Measurements from ENCODE around the gene MAN2B2.
"Not testable (repeated sequence)": the region's sequence is repeated elsewhere in the genome, so short reads cannot be mapped to it uniquely, and the experiment has no call there.

Gene MAN2B2

GRCh38 chr4:6643141-6643847 lies 68.3 kb downstream of the MAN2B2 start:
- DNase-seq (ENCODE audit: low read depth in 2 of 2) = no peak

DNA sequence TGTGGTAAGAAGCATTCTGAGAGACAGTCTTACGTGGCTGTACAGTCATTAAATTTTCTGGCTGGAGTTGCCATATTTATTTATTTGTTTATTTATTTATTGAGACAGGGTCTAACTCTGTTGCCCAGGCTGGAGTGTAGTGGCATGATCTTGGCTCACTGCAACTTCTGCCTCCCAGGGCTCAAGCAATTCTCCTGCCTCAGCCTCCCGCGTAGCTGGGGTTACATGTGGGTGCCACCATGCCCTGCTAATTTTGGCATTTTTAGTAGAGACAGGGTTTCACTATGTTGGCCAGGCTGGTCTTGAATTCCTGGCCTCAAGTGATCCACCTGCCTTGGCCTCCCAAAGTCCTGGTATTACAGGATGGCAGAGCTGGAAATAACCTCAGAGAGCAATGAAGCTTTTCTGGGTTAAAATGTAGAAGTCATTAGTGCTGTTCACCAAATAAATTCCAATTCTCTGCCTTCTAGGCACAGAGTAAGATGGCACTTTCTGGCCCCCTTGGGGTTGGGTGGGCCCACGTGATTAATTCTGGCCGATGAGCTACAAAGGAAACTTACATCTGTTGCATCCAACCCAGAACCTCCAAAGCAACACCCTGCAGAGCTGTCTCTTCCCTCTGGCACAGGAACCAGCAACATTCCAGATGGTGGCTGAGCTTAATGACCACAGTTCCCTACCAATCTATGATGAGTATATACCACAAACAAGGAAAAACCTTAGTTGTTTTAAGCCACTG lies 70.0 kb downstream of the MAN2B2 start:
- no peak for DNase-seq (ENCODE audit: low read depth in 2 of 2)

GRCh38 chr4:6647169-6647568 lies 72.2 kb downstream of the MAN2B2 start:
- DNase-seq (ENCODE audit: low read depth in 2 of 2) = no peak

GRCh38 chr4:6647582-6648230 lies 72.7 kb downstream of the MAN2B2 start:
- DNase-seq (ENCODE audit: low read depth in 2 of 2) = no peak

- no peak for DNase-seq (ENCODE audit: low read depth in 2 of 2)
Measured at GRCh38 chr4:6649216-6649615, 74.2 kb downstream of the MAN2B2 start.

- not testable (repeated sequence) for DNase-seq (ENCODE audit: low read depth in 2 of 2)
Measured at GRCh38 chr4:6654211-6654610, 79.2 kb downstream of the MAN2B2 start.

GRCh38 chr4:6655291-6655690 lies 80.3 kb downstream of the MAN2B2 start:
- DNase-seq (ENCODE audit: low read depth in 2 of 2) = not testable (repeated sequence)

- DNase-seq (ENCODE audit: low read depth in 2 of 2) = no peak
Measured at GRCh38 chr4:6655924-6656323, 80.9 kb downstream of the MAN2B2 start.

GRCh38 chr4:6657242-6658208 lies 82.5 kb downstream of the MAN2B2 start:
- DNase-seq (ENCODE audit: low read depth in 2 of 2) = no peak

DNA sequence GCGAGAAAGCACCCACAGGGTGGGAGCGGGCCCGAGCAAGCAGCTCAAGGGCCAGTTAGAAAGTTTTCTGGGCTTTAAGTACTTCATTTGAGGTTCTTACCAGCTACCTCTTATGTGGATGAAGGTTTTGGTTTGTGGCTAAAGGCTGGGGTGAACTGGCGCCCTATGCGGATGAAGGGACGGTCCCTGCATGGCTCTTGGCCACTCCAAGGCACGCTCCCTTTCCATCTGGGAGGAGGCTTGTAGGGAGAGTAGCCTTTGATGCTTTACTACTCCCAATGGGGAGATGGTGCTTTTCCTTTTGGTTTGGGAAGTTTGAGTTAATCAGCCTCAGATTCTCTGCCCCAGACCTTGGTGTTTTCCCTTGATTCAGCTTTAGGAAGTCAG lies 83.2 kb downstream of the MAN2B2 start:
- DNase-seq (ENCODE audit: low read depth in 2 of 2) = no peak

- peak in 1 of 2 donors; percentile 31 for DNase-seq (ENCODE audit: low read depth in 2 of 2)
Measured at GRCh38 chr4:6658597-6659075, 83.6 kb downstream of the MAN2B2 start.

DNA sequence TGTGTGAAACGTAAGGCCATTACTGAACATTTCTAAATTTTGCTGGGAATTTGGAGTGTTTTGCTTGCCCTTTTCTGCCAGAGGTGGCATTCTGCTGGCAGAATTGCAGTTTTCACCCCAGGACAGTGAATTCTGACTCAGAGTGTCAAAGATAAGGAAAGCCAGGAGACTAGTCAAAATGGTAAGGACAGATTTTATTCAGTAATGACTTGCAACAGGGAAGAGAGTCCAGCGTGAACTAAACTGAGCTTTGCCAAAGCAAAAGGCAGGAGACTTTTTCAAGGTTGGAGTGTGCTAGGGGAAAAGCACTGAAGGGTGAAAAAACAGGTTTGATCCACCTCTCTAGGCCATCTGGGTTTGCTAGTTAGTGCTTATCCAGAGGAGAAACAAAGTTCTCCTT lies 84.9 kb downstream of the MAN2B2 start:
- no peak for DNase-seq (ENCODE audit: low read depth in 2 of 2)

GRCh38 chr4:6660430-6660829 lies 85.4 kb downstream of the MAN2B2 start:
- DNase-seq (ENCODE audit: low read depth in 2 of 2) = no peak

GRCh38 chr4:6662591-6662990 lies 87.6 kb downstream of the MAN2B2 start:
- DNase-seq (ENCODE audit: low read depth in 2 of 2) = no peak

- DNase-seq (ENCODE audit: low read depth in 2 of 2) = no peak
Measured at GRCh38 chr4:6663596-6664393, 88.8 kb downstream of the MAN2B2 start.

DNA sequence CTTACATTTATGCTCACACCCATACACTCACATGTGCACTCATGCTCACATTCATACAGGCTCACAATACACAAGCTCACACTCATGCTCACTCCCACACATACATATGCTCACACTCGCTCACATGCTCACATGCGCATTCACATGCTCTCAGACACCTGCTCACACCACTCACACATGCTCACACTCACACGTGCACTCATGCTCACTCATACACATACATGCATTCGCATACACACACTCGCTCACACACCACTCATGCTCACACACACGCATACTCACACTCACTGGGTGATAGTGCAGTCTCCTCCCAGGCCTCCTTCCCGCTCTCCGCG lies 90.3 kb downstream of the MAN2B2 start:
- no peak for DNase-seq (ENCODE audit: low read depth in 2 of 2)

GRCh38 chr4:6668391-6668790 lies 93.4 kb downstream of the MAN2B2 start:
- DNase-seq (ENCODE audit: low read depth in 2 of 2) = no peak

- no peak for DNase-seq (ENCODE audit: low read depth in 2 of 2)
Measured at GRCh38 chr4:6671648-6672047, 96.7 kb downstream of the MAN2B2 start.

DNA sequence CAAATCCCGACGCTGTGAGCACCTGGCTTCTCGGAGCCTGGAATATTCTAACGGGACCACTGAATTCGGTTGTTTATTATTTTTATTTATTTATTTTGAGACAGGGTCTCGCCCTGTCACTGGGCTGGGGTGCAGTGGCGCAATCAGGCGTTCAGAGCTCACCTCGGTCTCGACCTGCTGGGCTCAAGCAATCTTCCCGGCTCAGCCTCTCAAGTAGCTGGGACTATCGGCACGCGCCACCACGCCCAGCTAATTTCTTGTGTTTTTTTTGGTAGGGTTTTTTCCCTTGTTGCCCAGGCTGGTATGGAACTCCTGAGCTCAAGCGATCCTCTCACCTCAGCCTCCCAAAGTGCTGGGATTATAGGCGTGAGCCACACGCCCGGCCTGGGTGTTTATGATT lies 97.1 kb downstream of the MAN2B2 start:
- no peak for DNase-seq (ENCODE audit: low read depth in 2 of 2)

- not testable (repeated sequence) for DNase-seq (ENCODE audit: low read depth in 2 of 2)
Measured at GRCh38 chr4:6672541-6673190, 97.7 kb downstream of the MAN2B2 start.
